Central memory CD4-positive, alpha-beta T cell (primary cell): ENCODE results near the gene EIF4G3.
A peak's percentile ranks its signal among the peaks of the same experiment; 100 is the strongest.
"Not testable (repeated sequence)": the region's sequence is repeated elsewhere in the genome, so short reads cannot be mapped to it uniquely, and the experiment has no call there.

Source experiments
- DNase-seq: peaks from one replicate; pipeline ENCODE4 v3.0.0; 2022

Gene EIF4G3

DNA sequence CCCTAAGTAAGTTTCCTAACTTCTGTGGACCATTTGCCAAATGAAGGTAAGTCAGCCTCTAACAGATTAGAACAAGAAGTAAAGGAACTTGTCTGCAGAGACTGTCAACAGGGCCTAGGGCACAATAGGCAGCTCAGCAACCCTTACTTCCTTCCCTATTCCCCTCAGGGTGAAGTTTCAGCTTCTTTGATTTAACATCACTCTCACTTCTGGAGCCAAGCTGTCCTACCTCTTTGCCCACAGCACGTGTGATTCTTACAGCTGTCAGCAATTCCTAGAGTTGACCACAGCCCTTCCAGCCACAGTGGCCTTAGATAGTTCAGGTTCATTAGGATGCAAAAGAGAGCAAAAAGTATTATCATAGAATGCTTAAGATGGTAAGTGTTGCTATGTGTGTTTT lies 7.6 kb upstream of the EIF4G3 start:
- DNase-seq, result no peak

DNA sequence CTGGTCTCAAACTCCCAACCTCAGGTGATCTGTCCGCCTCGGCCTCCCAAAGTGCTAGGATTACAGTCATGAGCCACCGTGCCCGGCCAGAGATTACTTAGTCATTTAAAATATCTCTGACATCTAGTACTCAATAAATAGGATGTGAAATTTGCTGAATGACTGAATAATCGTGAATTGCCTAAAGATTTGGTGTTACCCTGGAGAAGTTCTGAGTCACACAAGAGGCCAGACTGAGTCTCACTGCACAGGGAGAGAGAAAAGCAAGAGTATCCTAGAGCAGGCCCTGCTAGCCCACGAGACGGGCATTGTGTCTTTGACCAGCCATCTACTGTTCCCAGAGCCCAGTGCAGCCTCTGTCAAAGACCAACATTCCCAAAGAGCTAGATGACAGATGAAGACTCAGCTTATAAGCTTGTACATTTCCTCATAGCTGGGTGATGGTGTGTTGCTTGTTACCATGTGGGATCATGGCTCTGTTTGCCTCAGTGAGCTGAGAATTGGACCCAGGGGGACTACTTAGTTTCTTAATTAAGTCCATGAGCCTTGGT lies 5.6 kb upstream of the EIF4G3 start:
- DNase-seq, result no peak

GRCh38 chr1:21178271-21178670 lies 1.6 kb upstream of the EIF4G3 start:
- not testable (repeated sequence) for DNase-seq

- DNase-seq, result peak; percentile 40
Observed at GRCh38 chr1:21175670-21176581, 771 bp downstream of the EIF4G3 start.

DNA sequence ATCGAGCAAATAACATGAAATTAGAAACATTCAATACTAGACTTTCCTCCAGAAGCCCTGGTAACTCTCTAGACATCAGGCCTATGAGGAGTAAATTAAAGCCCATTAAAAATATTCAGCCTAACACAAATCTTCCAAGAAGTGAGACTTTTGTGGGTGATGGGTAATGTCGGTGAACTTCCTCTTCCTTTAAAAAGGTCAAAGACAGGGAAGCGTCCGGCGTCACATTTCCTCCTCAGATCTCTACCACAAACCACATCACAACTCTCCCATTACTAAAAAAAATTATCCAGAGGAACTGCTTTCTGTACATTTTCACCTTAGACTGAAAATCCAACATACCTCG lies 1.4 kb downstream of the EIF4G3 start:
- peak; percentile 64 for DNase-seq

DNA sequence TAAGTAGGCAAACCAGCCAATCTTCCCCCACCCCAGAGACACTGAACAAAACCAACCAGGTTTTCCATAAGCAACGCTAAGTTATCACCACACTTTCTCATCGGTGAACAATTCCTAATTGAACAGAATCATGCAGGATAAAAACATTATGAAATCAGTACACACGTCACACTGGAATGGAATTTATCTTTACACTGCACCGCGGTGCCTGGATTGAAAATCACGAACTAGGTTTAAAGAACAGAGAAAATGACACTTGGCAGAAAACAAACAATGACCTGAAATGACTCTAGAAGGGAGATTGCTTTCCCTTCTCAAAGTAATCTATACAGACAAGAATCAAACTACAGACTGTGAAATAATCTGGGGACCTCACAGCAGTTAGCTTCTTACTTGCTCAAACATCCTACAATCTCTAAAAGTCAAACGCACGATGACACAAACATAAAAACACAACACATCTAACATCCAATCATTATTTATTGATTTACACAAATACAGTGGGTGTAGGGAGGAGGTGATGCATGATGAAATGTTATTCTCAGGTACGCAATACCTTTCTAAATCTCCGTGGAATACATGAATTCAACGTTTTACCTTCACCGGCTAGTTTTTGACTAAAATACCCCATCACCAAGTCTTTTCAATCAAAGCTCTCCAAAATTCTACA lies 1.9 kb downstream of the EIF4G3 start:
- no peak for DNase-seq

DNA sequence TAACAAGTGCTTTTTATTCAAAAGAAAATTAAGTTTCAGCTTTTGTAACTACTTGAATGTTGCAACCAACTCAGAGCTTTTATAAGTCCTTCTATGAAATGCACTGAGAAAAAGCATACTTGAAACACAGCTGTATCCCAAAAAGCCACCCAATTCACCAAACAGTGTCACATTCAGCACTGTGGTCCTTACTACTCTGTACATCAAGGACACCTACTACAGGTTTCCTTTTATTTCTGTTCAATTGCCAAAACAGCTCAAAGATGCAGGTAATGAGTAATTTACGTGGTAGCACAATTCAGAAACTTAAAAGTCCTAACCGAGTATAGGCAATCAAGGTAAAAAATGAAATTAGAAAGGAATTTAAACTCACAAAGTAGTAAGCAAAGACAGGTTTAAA lies 2.5 kb downstream of the EIF4G3 start:
- no peak for DNase-seq

- DNase-seq, result not testable (repeated sequence)
Observed at GRCh38 chr1:21173096-21173495, 3.6 kb downstream of the EIF4G3 start.

GRCh38 chr1:21170837-21171236 lies 5.9 kb downstream of the EIF4G3 start:
- not testable (repeated sequence) for DNase-seq

GRCh38 chr1:21168444-21168843 lies 8.3 kb downstream of the EIF4G3 start:
- DNase-seq, result no peak

GRCh38 chr1:21165646-21166045 lies 11.1 kb downstream of the EIF4G3 start:
- DNase-seq, result no peak

- DNase-seq, result no peak
Observed at GRCh38 chr1:21165076-21165475, 11.6 kb downstream of the EIF4G3 start.

GRCh38 chr1:21164266-21164665 lies 12.4 kb downstream of the EIF4G3 start:
- no peak for DNase-seq

- DNase-seq, result no peak
Observed at GRCh38 chr1:21162740-21163464, 13.8 kb downstream of the EIF4G3 start.

DNA sequence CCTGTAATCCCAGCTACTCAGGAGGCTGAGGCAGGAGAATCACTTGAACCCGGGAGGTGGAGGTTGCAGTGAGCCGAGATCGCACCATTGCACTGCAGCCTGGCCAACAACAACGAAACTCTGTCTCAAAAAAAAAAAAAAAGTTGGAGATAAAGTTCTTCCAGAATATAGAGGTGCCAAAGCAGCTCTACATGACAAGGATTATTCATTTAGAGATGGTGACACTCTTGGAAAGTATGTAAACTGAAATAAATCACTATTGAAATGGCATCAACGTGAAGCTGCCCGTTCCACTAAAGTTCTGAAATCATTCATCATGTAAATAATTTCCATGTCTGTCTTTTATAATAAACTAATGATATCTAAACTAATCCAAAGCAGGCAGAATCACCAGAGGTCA lies 14.9 kb downstream of the EIF4G3 start:
- DNase-seq, result no peak

GRCh38 chr1:21160263-21160796 lies 16.4 kb downstream of the EIF4G3 start:
- DNase-seq, result no peak

DNA sequence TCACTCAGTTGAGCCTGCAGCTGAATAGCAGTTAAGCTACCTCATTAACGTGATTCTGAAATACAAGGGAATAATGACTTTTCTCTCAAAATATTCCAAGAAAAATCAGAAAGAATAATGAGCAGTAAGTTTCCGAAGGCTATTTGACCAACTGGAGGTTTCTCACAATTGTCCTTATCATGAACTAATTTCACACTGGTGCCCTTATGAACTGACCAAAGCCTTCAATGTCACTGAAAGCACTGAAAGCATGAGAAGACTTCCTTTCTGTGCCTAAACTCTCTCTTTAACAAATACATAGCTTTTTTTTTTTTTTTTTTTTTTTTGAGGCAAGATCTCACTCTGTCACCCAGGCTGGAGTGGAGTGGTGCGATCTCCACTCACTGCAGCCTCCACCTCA lies 18.8 kb downstream of the EIF4G3 start:
- DNase-seq, result no peak

GRCh38 chr1:21157054-21157453 lies 19.6 kb downstream of the EIF4G3 start:
- DNase-seq, result no peak

GRCh38 chr1:21156019-21156418 lies 20.7 kb downstream of the EIF4G3 start:
- no peak for DNase-seq

GRCh38 chr1:21154717-21155116 lies 22.0 kb downstream of the EIF4G3 start:
- no peak for DNase-seq

DNA sequence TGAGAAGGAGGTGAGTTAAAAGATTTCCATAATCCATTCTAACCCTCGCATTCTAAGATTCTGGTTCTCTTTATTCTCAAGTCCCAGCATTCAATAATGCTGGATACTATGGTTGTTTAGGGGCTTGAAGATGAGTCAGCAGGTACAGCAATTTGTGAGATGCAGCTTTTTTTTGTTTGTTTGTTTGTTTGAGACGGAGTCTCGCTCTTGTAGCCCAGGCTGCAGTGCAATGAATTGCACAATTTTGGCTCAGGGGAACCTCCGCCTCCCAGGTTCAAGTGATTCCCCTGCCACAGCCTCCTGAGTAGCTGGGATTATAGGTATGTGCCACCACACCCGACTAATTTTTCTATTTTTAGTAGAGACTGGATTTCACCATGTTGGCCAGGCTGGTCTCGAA lies 23.3 kb downstream of the EIF4G3 start:
- DNase-seq, result no peak

DNA sequence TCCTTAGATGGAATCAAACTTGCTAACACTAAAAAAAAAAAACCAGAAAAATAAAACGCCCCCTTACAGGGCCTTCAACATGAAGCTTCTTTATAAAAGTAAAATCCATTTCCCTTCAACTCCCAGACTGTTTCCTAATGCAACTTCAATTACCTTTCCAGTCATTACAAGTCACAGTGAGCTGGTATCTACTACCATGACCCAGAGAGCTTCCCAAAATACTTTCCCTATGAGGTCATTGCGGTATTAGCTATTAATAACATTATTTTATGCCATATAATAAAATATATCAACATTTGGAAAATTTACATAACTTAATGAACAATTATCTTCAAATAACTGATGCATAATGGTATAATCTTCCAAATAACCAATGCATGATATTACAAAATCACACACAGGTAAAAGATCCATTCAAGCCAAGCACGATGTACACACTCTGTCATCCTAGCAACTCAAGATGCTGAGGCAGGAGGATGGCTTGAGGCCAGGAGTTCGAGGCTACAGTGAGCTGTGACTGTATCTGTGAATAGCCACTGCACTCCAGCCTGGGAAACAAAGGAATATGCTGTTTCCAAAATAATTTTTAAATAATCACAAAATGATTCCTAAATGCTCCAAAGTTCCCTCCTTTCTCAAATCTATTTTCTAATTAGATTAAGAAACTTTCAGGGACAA lies 24.1 kb downstream of the EIF4G3 start:
- no peak for DNase-seq
